GM19193 (cell line): ENCODE data around the gene BFSP2.

Experiments used
- POLR2A ChIP-seq: IDR thresholded peaks from 4 replicates; pipeline ENCODE4 v1.6.1; 2011; ENCODE audit not compliant: insufficient read depth, insufficient read length; ENCODE audit errors: extremely low read depth

The BFSP2 gene

GRCh38 chr3:133474817-133475216 is 75.0 kb downstream of the BFSP2 start:
- no peak for TF ChIP-seq POLR2A

- TF ChIP-seq POLR2A: no peak
Observed at GRCh38 chr3:133475245-133476010, 75.6 kb downstream of the BFSP2 start.

GRCh38 chr3:133476971-133477375 is 77.1 kb downstream of the BFSP2 start:
- no peak for TF ChIP-seq POLR2A

GRCh38 chr3:133477487-133477886 is 77.6 kb downstream of the BFSP2 start:
- no peak for TF ChIP-seq POLR2A

- no peak for TF ChIP-seq POLR2A
Observed at GRCh38 chr3:133478624-133479023, 78.8 kb downstream of the BFSP2 start.

GRCh38 chr3:133479401-133479800 is 79.5 kb downstream of the BFSP2 start:
- no peak for TF ChIP-seq POLR2A

- TF ChIP-seq POLR2A: peak; percentile 40
Observed at GRCh38 chr3:133479895-133480669, 80.2 kb downstream of the BFSP2 start.

GRCh38 chr3:133486658-133487057 is 86.8 kb downstream of the BFSP2 start:
- TF ChIP-seq POLR2A: no peak

- no peak for TF ChIP-seq POLR2A
Observed at GRCh38 chr3:133487204-133487603, 87.3 kb downstream of the BFSP2 start.

- TF ChIP-seq POLR2A: no peak
Observed at GRCh38 chr3:133487920-133488540, 88.2 kb downstream of the BFSP2 start.

GRCh38 chr3:133488785-133489367 is 89.0 kb downstream of the BFSP2 start:
- no peak for TF ChIP-seq POLR2A

GRCh38 chr3:133489466-133490085 is 89.7 kb downstream of the BFSP2 start:
- no peak for TF ChIP-seq POLR2A

GRCh38 chr3:133490468-133491351 is 90.9 kb downstream of the BFSP2 start:
- peak; percentile 42 for TF ChIP-seq POLR2A
